Keratinocyte (primary cell): ENCODE results near the gene DTNB.

Source experiments
- EZH2 ChIP-seq: IDR thresholded peaks from one replicate; pipeline ENCODE4 v1.6.1; 2012; ENCODE audit warnings: inconsistent platforms, mild to moderate bottlenecking, low read length, moderate library complexity
- TF ChIP-seq, protein P1 (sequence below), 3 experiments: IDR thresholded peaks in 1 of 3; conservative IDR thresholded peaks in 1 of 3; optimal IDR thresholded peaks in 1 of 3; 2 replicates in 2 of 3; 3 replicates in 1 of 3; pipeline versions ENCODE3 to v1.5.1; 2011; ENCODE audit warnings: low read length in 3 of 3, mild to moderate bottlenecking in 3 of 3, moderate library complexity in 2 of 3, control low read depth in 1 of 3, inconsistent platforms in 1 of 3; ENCODE audit not compliant: insufficient read depth in 2 of 3; ENCODE audit errors: extremely low read depth in 1 of 3

DNA sequence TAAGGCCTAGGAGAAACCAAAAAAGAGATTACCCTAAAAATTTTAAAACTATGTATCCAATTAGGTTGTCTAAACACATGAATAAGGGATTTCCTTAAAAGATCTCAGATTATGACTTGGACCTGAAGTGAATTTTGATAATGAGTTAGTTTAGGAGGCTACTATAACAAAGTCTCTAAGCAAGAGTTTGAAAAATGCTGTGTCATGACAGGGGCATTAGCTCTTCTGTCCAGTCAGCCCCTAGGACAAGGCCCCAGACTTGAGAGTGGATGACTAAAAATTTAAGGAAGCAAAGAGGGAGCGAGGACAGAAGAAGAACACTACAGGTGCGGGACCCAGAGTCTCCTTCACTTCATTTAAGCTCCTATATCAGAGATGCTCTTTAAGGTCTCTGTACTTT lies 135.9 kb downstream of the DTNB start:
- TF ChIP-seq, protein P1, sequence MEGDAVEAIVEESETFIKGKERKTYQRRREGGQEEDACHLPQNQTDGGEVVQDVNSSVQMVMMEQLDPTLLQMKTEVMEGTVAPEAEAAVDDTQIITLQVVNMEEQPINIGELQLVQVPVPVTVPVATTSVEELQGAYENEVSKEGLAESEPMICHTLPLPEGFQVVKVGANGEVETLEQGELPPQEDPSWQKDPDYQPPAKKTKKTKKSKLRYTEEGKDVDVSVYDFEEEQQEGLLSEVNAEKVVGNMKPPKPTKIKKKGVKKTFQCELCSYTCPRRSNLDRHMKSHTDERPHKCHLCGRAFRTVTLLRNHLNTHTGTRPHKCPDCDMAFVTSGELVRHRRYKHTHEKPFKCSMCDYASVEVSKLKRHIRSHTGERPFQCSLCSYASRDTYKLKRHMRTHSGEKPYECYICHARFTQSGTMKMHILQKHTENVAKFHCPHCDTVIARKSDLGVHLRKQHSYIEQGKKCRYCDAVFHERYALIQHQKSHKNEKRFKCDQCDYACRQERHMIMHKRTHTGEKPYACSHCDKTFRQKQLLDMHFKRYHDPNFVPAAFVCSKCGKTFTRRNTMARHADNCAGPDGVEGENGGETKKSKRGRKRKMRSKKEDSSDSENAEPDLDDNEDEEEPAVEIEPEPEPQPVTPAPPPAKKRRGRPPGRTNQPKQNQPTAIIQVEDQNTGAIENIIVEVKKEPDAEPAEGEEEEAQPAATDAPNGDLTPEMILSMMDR (optimal IDR thresholded peaks at IDR 0.05 in 1 of 3, IDR thresholded peaks at IDR 0.05 in 1 of 3, conservative IDR thresholded peaks at IDR 0.05 in 1 of 3; ENCODE audit: extremely low read depth in 1 of 3, insufficient read depth in 2 of 3, low read length in 3 of 3): no peak
- TF ChIP-seq EZH2: no peak
